Nephron progenitor cell (in vitro differentiated cells): ENCODE measurements around the gene PNMA8C.

Experiments
- DNase-seq: peaks from one replicate; pipeline ENCODE4 v3.0.0; 2021
- H3K27ac Mint-ChIP-seq: 2 replicates; pipeline ENCODE4 v1.8.0; 2021; ENCODE audit warnings: mild to moderate bottlenecking, moderate library complexity, mixed read lengths
- H3K27me3 Mint-ChIP-seq: 2 replicates; pipeline ENCODE4 v1.8.0; 2021; ENCODE audit warnings: mild to moderate bottlenecking, low read depth, mixed read lengths; ENCODE audit not compliant: poor library complexity
- H3K36me3 Mint-ChIP-seq: 2 replicates; pipeline ENCODE4 v1.8.0; 2021; ENCODE audit warnings: low read depth, mixed read lengths
- H3K4me1 Mint-ChIP-seq: 2 replicates; pipeline ENCODE4 v1.8.0; 2021; ENCODE audit warnings: mixed read lengths
- H3K4me3 Mint-ChIP-seq: 2 replicates; pipeline ENCODE4 v1.8.0; 2021; ENCODE audit warnings: mild to moderate bottlenecking, moderate library complexity, mixed read lengths
- H3K9me3 Mint-ChIP-seq: 2 replicates; pipeline ENCODE4 v1.8.0; 2021; ENCODE audit warnings: mild to moderate bottlenecking, moderate library complexity, mixed read lengths
- CTCF ChIP-seq: fragments of 200-600 bp; sonication (generic); IDR thresholded peaks from 2 replicates; pipeline ENCODE4 v1.5.0; 2021; ENCODE audit warnings: antibody characterized with exemption

Gene PNMA8C

GRCh38 chr19:46452186-46452585 is 23.4 kb upstream of the PNMA8C start:
- Mint-ChIP-seq H3K4me1 (peaks cover 5% of the 10 kb centered on the region), H3K4me3 (no peak overlapping the region), H3K27ac (no peak overlapping the region), H3K36me3 (no peaks in the 10 kb centered on the region), H3K9me3 (peaks cover 12% of the 10 kb centered on the region), H3K27me3 (peaks cover 27% of the 10 kb centered on the region)
- no peak for TF ChIP-seq CTCF
- DNase-seq = no peak

- peaks cover 26% of the 10 kb centered on the region for H3K27me3 Mint-ChIP-seq
- H3K4me3 Mint-ChIP-seq = no peak overlapping the region
- peaks cover 12% of the 10 kb centered on the region for H3K9me3 Mint-ChIP-seq
- TF ChIP-seq CTCF = no peak
- no peaks in the 10 kb centered on the region for H3K36me3 Mint-ChIP-seq
- DNase-seq = no peak
- no peak overlapping the region for H3K27ac Mint-ChIP-seq
- H3K4me1 Mint-ChIP-seq = peaks cover 4% of the 10 kb centered on the region
Observed at GRCh38 chr19:46451352-46451751, 22.6 kb upstream of the PNMA8C start.

DNA sequence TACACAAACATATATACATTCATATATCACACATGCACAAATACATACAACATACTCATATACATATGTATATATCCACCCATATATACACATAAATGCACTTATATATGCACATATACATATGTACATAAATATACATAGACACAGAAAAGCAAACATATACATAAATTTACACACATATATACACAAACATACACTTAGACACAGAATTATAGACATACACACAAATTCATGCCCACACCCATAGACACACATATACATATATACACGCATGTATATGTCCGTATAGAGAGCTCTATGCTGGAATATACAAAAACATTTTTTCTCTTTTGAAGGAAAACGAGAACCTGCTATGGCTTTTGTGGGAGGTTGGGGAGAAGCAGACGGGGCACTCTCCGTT is 22.0 kb upstream of the PNMA8C start:
- no peak for TF ChIP-seq CTCF
- H3K9me3 Mint-ChIP-seq = peaks cover 12% of the 10 kb centered on the region
- H3K4me3 Mint-ChIP-seq = no peak overlapping the region
- DNase-seq = no peak
- no peaks in the 10 kb centered on the region for H3K4me1 Mint-ChIP-seq
- no peak overlapping the region for H3K27ac Mint-ChIP-seq
- no peaks in the 10 kb centered on the region for H3K36me3 Mint-ChIP-seq
- peaks cover 22% of the 10 kb centered on the region for H3K27me3 Mint-ChIP-seq

- H3K4me3 Mint-ChIP-seq = no peak overlapping the region
- peaks cover 9% of the 10 kb centered on the region for H3K9me3 Mint-ChIP-seq
- no peak for TF ChIP-seq CTCF
- no peak overlapping the region for H3K27ac Mint-ChIP-seq
- DNase-seq = no peak
- no peaks in the 10 kb centered on the region for H3K36me3 Mint-ChIP-seq
- H3K27me3 Mint-ChIP-seq = peaks cover 28% of the 10 kb centered on the region
- no peaks in the 10 kb centered on the region for H3K4me1 Mint-ChIP-seq
Observed at GRCh38 chr19:46449228-46449627, 20.5 kb upstream of the PNMA8C start.

- Mint-ChIP-seq H3K4me1 (no peaks in the 10 kb centered on the region), H3K4me3 (no peak overlapping the region), H3K27ac (no peak overlapping the region), H3K36me3 (no peaks in the 10 kb centered on the region), H3K27me3 (peaks cover 25% of the 10 kb centered on the region), H3K9me3 (peaks cover 9% of the 10 kb centered on the region)
- no peak for TF ChIP-seq CTCF
- DNase-seq = no peak
Observed at GRCh38 chr19:46448601-46449000, 19.9 kb upstream of the PNMA8C start.

DNA sequence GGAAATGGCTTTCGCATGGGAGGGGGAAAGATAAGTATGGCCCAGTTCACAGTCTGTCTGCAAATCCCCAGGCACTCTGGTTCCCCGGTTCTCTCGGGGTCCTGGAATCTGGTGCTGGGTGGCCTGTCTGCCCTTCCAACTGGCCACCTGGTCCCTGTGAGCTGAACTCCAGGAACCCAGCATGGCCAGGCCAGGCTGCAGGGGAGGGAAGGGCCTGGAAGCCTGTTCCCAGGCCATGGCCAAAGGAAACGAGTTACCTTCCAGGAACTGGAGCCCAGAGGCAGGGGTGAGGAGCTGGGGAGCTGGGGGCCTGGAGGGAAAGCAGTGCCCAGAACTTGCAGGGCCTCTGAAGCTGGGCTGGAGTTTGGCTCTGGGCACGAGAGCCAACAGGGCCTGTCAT is 19.1 kb upstream of the PNMA8C start:
- H3K27me3 Mint-ChIP-seq = peaks cover 22% of the 10 kb centered on the region
- no peak for TF ChIP-seq CTCF
- peaks cover 9% of the 10 kb centered on the region for H3K9me3 Mint-ChIP-seq
- H3K27ac Mint-ChIP-seq = peak overlapping the region; percentile 81
- H3K4me1 Mint-ChIP-seq = no peaks in the 10 kb centered on the region
- no peak for DNase-seq
- H3K4me3 Mint-ChIP-seq = no peak overlapping the region
- H3K36me3 Mint-ChIP-seq = no peaks in the 10 kb centered on the region
